ENCODE data around the gene CACFD1.

The CACFD1 gene

DNA sequence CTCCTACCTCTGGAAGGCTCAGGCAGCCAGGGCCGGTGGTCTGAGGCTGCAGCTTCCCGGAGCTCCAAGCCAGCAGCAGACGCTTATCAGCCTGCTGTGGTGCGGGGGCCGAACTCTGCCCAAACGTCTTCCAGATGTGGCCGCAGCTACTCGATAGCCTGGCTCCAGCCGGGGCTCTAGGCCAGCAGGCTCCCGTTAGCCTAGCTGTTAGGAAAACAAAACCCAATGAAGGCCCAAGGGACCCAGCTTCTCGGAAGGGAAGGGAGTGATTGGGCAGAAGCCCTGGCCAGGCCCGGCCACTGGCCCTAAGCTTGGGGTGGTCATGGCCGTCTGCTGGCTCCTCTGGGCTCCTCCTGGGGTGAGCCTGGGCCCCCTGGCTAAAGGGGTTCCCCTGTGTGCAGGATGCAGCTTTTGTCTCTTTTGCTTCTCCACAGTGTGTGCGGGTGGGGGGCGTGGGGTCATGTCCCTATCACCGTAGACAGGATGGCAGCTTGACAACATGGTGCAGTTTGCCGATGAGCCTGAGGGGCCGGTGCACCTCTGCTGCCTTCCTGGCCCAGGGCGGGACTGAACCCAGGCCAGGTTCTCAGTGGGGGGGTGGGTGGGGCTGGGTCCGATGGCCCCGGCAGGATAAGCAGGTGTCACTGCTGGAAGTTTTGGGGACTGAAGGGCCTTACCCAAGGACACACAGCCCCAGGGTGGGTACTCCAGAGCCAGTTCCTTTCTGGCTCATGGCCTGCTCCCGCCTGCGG is 46.3 kb downstream of the CACFD1 start:
- no peak for DNase-seq

DNA sequence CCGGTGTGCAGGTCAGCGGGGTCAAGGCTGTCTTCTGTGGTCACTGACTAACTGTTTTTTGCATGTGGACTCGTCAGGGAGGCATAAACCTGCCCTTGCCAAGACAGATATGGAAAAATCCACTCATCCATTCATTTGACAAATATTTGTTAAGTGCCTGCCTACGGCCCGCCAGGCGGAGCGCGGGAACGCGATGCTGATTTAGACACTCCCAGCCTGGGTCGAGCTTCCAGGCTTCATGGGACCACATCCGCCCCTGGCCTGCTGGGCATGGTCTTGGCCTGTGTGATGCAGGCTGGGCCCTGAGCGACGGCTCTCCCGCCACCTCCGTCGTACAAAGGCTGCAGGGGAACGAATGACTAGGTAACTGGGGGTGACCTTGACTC is 46.9 kb downstream of the CACFD1 start:
- DNase-seq = no peak

DNA sequence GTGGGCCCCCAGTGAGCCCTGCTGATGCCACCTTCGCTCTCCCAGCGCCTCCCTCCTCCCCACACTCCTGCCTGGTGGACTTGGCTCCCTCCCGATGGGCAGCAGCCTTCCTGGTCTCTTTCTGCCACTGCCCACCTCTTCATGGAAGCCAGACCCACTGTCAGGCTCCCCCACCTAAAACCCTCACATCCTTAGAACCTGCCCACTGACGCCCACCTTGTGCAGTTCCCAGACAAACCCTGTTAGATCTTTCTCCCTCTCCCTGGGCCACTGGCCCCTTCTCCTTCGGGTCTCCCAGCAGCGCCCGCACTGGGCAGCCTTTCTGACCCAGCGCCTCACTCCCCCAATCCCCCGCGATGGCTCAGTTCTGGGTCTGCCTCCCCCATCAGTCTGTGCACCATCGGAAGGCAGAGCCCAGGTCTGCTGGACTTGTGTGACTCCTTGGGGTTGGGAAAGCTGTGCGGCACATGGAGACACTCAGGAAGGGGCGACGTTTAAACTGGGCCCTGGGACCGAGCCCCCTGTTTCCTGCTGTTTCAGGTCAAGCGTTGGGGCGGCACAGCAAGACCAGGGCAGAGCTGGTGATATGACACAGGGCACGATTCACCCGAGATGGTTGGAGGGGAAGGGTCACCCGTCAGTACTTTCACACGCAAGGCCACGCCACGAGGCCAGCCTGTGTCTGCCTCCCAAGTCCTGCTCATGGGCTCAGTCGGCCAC is 47.6 kb downstream of the CACFD1 start:
- no peak for DNase-seq

DNA sequence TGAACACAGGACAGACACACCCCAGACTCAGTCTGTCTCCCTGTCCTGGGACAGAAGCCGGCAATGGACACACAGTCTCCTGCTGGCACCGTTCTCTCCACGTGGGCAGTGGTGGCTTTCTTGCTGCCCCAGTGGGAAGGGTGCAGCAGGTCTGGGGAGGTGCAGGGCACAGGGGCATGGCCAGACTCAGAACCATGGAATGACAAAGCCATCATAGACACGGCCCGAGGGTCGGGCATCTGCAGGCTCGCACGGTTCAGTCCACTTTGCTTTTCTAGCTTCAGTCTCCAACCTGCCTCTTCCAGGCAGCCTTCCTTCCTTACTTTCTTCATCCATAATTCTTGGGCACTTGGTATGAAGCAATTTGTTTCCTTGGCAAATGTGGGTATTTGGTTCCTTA is 48.3 kb downstream of the CACFD1 start:
- DNase-seq = no peak

DNA sequence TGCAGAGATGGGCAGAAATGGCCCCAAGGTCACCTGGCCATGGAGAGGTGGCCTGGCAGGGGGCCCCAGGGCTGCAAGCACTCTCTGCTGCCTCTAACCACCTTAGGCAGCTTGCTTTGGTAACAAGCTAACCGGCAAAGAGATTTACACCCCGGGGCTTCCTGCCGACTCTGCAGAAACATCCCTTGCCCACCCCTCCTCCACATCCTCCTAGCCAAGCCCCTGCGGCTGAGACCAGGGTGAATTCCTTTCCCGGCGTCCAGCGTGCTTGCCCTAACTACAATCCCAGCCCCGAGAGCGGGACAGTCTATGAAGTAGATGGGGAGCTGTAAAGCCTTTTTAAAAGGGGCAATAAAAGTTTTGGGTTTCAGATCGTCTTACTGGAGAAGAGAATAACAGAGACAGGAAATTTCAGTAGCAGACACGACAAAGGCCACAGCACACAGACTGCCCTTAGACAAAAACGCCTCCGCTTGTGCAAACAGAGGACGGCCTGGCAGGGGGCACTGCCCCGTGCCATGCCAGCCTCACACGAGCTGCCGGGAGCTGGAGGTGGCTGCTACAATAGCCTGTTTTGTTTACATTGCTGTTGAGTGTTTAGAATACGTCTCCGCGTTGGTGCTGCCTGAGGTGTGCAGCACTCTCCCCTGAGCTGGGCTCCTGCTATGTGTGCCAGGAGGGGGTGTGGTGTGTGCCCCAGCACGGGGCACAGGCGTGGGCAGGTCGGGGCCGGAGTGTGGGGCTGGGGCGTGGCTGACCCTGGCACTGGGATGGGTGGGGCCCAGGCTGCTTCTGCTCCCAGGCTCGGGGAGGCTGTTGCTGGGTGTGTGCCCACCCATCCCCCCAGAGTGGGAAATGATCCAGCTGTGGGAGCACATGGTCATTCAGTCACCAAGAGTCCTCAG is 49.7 kb downstream of the CACFD1 start:
- DNase-seq = no peak

DNA sequence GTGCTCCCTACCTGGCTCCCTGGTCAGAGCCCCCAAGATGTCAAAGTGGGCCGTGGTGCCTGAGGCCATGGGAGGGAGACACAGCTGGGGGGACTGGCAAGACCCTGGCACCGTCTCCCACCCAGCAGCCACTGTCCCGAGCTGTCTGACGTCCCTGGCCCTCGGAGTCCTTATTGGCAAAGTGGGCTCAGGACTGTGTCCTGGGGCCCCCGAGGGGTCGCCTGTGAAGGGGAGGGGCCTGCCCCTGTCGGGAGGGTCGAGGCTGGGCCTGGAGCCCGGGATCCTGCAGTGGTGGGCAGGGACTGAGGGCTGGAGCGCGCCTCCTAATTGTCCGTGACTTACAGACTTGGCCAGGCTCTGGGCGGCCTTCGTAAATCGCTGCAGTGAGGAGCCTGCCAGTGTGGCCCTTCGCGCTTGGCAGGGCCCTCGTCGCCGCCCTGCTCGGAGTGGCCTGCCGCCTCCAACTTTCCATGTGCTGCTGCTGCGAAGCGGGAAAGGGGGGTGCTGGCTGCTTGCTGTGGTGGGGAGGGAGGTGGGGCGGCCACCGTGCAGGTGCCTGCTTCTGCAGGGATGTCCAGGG is 51.2 kb downstream of the CACFD1 start:
- DNase-seq = no peak

DNA sequence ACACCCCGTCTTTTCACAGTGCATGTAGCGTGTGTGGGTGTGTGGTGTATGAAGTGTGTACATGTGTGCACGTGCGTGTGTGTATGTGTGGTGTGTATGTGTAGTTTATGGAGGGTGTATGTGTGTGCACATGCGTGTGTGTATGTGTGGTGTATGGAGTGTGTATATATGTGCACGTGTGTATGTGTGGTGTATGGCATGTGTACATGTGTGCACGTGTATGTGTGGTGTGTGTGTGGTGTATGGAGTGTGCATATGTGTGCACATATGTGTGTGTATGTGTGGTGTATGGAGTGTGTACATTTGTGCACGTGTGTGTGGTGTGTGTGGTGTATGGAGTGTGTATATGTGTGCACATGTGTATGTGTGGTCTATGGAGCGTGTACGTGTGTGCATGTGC is 51.8 kb downstream of the CACFD1 start:
- no peak for DNase-seq

DNA sequence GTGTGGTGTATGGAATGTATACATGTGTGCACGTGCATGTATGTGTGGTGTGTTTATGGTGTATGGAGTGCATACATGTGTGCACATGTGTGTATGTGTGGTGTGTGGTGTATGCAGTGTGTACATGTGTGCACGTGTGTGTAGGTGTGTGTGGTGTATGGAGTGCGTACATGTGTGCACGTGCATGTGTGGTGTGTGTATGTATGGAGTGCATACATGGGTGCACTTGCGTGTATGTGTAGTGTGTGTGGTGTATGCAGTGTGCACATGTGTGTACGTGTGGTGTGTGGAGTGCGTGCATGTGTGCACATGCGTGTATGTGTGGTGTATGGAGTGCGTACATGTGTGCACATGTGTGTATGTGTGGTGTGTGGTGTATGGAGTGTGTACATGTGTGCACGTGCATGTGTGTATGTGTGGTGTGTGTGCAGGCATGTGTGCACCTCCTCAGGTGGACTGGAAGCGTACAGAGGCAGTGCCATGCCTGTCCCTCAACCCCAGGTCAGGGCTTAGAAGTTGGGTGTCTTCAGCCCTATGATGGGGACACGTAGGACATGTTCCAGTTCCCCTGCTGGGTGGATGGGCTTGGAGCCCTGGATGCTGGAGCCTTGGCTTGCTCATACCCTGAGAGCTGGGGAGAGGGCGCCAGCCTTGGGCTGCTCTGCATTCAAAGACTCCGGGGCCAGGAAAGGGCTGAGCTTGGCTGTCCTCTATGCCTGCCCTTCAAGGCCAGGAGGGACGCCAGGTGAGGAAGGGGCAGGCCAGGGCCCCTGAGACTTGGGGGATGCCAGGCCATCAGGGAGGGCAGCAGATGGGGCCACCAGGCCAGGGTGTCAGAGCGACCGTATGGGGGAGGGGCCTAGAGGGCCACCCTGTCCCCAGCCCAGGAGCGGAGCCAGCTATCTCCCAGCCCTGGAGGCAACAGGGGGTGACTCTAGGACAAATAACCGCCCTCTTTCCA is 52.8 kb downstream of the CACFD1 start:
- DNase-seq = no peak

DNA sequence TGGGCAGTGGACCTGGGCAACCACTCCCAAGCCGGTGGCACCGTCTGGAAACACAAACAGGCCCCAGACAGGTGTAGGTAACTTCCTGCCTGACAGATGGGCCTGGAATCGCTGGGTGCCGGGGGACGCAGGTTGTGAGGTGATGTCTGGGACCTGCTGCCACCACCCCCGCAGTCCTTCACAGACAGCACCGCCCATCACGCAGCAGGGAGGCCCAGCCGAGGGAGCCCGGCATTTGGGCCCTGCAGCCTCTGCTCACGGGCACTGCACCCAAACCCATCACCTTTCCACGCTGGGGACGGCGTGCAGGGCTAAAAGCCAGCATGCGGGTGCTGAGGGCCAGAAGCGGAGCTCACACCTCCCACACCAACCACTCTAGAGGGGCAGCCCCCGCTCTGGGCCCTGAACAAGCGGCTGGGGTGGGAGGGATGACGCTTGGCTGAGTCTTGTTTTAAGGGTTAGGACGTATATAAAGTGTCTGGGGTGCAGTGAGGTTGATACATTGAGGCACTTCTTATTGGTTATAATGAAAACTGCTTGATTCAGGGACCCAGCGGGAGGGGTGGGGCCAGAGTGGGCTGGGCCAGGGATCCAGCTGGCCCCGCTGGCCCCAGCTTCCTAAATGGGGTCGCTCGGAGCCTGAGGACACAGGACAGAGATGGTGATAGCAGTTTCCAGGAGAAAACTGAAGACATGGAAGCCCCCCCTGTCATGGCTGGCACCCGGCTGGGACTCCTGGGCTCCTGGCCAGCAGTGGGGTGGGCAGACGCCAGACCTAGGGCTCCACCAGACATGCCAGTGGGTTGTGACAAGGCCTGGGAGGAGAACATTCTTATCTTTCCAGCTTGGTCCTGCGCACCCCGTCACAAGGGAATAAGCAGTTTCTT is 53.7 kb downstream of the CACFD1 start:
- no peak for DNase-seq

DNA sequence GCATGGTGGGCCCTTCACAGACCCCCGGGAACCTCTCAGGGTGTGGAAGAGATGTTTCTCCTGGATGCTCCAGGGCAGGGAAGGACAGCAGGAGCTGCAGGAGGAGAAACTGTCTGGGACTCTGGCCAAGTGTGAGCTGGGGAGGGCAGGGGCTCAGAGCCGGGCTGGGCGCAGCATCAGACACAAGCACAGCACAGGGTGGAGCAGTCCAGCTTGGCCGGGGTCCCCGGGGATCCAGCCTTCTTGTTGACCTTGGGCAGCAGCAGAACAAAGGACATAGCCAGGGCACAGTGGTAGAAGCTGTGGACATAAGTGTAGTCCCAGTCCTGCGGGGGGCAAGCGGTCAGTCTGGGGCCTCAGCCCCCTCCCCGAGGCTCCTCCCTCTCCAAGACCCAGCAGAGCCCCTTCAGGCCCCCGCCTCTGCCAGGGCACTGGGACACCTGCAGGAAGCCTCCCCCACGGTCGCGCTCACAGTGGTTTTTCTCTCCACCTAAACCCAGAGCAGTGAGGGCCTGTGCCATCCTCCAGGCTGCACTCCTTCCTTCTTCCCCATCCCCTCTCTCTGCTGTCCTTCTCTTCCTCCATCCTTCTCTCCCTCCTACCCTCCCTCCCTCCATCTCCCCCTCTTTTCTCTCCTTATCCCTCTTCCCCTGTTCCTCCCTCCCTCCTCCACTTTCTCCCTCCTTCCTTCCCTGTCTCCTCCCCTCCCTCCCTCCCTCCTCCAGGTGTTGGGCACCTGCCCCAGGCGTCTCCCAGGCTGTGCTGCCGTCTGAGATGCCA is 54.9 kb downstream of the CACFD1 start:
- DNase-seq = no peak

DNA sequence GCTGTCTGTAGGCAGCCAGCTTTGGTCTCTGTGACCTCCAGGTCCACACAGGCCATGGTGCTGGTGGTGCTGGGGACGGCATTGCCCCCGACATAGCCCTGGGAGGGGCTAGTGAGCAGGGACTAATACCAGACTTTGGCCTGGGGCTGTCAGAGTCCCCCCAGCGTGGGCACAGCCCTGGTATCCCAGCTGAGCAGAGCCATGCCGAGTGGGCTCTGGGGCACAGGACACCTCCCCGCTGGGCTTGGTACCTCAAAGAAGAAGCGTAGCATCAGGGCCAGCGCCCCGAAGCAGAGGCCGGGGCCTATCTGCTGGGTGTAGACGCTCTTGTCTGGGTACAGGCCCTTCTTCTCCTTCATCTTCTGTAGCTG is 55.4 kb downstream of the CACFD1 start:
- DNase-seq = no peak

DNA sequence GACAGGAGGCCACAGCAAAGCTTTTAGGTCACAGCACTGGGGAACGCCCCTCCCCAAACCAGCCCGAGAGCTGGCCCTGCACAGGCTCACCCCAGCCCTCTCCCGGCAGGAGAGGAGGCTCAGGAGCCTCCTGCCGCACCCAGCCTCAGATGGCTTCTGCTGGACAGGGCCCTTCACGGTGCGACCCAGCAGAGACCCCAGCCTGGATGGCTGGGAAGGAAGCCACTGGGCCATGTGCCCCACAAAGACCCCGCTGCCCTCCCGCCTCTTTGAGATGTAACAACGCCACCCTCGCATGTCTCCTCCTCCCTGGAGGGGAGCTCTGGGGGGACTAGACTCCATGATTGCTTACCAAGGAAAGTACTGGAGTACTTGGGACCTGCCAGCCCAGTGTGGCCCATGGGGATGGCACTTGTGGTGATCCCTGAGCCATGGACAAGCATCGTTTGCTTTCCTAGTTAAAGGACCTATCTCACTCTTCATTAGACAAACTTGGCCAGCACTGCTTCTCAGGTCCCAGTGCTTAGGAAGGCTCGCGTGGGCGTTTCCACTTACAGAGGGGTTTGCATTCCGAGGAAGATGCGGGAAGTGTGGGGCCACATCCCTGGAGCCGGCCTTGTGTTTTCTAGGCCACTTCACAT is 56.0 kb downstream of the CACFD1 start:
- no peak for DNase-seq

DNA sequence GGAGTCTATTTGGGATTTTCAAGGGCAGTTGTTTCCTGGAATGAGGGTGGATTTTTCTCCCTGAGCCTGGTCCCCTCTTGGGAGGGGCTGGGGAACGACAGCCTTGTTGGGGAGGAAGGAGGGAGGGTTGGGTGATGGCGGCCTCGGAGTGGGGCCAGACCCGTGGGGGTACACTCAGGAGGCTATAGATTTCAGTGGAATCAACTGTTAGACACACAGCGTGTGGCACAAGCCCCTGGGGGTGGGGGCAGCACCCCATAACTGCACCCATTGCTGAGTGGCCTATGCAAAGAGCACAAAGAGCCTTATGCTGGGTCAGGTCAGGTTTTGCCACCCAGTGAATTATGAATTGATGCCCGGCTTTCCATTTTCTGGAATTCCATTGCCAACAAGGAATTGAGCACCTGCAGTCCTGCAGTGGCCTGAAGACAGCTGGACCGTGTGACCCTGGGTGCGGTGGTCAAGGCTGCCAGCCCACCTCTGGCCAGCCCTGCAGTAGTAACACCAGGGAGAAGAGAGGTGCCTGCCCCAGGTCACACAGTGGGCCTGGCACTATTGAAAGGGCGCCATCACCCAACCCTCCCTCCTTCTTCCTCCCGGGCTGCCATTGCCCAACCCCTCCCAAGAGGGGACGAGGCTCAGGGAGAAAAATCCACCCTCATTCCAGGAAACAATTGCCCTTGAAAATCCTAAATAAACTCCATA is 56.6 kb downstream of the CACFD1 start:
- DNase-seq = no peak

DNA sequence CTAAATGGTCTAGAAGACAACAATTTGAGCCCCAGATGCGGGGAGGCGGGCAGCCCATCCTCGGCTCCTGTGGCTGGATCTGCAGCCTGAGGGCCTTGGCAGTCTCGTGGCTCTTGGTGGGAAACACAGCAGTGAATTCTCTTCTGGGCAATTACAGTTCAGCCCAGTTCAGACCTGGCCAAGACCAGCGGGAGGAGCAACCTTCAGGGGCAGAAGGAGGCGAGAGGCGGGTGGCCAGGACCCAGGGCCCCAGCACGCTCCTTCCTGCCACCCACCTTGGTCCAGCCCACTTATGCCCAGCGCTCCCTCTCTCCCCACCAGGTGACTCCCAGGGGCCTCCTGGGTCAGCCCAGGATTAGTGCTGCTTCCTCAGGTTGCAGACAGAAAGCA is 57.2 kb downstream of the CACFD1 start:
- DNase-seq = no peak

DNA sequence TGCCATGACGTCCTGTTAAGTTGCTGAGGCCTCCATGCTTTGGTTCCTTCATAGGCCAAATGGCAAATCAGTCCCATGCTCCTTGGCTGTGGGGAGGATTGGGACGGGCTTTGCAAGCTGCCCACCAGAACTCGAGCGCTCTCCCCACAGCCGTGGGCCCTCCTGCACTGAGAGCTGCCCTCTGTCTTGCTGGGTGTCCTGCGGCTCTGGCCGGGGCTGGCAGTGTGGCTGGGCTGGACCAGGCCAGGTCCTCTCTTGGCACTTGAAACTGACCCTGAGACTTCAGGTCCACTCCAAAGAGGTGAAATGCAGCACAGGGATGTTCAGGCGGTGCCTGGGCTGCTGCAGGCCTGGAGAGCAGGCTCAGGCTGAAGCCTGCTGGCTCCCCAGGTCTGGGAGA is 57.9 kb downstream of the CACFD1 start:
- DNase-seq = no peak

DNA sequence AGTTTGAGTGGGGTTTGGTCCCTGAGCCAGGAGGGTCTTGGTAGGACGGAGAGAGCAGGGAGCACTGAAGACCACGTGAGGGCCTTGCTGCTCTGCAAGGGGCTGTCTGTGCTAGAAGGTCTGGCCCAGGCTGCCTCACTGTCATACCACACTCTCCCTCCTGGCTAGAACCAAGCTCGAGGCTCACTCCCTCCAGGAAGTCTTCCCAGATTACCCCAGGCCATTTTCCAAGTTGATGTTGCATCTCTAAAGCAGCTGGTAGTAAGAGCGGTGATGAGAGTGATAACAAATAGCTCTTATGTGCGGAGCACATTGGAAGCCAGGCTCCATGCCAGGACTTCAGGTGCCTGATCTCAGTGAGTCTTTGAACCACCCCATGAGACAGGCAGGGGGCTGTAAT is 58.4 kb downstream of the CACFD1 start:
- DNase-seq = no peak

DNA sequence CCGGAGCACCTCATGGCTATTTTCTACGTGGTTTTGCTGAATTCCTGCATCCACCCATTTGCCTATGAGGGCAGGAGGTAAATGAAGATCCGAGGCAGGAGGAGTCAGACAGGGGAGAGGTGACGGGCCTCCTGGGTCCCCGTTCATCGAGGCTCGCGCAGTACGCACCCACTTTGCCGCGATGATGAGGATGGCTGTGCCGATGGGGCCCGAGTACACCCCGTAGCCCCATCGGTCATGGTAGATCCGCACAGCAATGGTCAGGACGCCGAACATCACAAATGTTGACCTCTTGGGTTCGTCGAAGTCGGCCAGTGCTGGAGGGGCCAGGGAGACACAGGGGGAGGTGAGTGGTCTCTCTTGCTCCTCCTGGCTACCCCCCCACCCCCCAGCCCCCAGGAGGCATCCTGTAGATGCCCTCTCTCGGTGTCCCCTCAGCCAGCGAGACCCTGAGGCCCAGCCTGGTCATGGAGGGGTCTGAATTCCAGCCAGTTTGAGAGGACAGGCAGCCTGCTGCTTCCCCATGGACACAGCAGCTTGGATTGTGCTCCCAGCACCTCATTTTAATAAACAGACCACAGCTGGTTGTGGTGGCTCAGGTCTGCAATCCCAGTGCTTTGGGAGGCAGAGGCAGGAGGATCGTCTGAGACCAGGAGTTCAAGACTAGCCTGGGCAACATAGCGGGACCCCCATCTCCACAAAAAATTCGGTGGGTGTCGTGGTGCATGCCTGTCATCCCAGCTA is 59.1 kb downstream of the CACFD1 start:
- no peak for DNase-seq

DNA sequence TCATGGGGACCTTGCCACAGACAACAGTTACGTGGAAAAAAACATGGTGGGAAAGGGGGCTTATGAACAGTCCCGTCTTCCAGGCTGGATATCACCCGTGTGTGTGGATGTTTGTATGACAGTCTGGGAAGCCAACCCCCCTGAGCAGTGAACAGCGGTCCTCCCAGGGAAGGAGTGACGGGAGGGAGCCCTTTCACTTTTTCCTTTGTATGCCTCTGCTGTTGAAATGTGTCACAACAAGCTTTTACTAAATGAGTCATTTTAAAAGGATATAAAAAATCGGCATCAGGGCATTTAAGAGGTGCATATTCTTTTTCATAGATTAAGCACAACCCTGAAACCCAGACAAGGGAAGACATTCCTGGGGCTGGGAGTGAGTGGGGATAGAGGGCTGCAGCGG is 59.9 kb downstream of the CACFD1 start:
- DNase-seq = no peak
